Skeletal muscle tissue (tissue), 4 donors: ENCODE measurements around the gene PTCSC3. TPM values are rescaled to one million over a fixed set of nuclear protein-coding genes. Genes with fewer than 3 reads are reported as not detected.

Source experiments
- H3K27ac ChIP-seq: one replicate; pipeline ENCODE4 v1.7.0; 2013; ENCODE audit warnings: mild to moderate bottlenecking, low read depth, low read length, inconsistent platforms
- H3K27me3 ChIP-seq, 3 donors: one replicate each; pipeline ENCODE4 v1.7.0; 2013; ENCODE audit warnings: low read length in 3 of 3; ENCODE audit not compliant: control insufficient read depth in 3 of 3, insufficient read depth in 3 of 3
- H3K36me3 ChIP-seq, 3 donors: one replicate each; pipeline ENCODE4 v1.7.0; 2013; ENCODE audit warnings: low read length in 3 of 3; ENCODE audit not compliant: control insufficient read depth in 3 of 3, insufficient read depth in 3 of 3
- H3K4me1 ChIP-seq, 3 donors: one replicate each; pipeline ENCODE4 v1.7.0; 2013; ENCODE audit warnings: low read length in 3 of 3, mild to moderate bottlenecking in 3 of 3; ENCODE audit not compliant: control insufficient read depth in 3 of 3, insufficient read depth in 3 of 3
- H3K4me3 ChIP-seq, 3 donors: one replicate each; pipeline ENCODE4 v1.7.0; 2013; ENCODE audit warnings: low read length in 3 of 3
- H3K9ac ChIP-seq, 3 donors: one replicate each; pipeline ENCODE4 v1.7.0; 2013; ENCODE audit warnings: low read length in 3 of 3, mild to moderate bottlenecking in 3 of 3, moderate library complexity in 2 of 3, low read depth in 1 of 3
- H3K9me3 ChIP-seq, 3 donors: one replicate each; pipeline ENCODE4 v1.7.0; 2013; ENCODE audit warnings: low read length in 3 of 3; ENCODE audit not compliant: control insufficient read depth in 3 of 3
- total RNA-seq: library from RNA; depleted of rRNA; stranded (reverse); fragments of >200 nt; gene quantifications from one replicate; pipeline ENCODE4 v1.2.3, GENCODE V29; 2014
- donor health status: Osteomylitis.

PTCSC3 gene
- total RNA-seq, 1 donor from 2014 or later = not detected

DNA sequence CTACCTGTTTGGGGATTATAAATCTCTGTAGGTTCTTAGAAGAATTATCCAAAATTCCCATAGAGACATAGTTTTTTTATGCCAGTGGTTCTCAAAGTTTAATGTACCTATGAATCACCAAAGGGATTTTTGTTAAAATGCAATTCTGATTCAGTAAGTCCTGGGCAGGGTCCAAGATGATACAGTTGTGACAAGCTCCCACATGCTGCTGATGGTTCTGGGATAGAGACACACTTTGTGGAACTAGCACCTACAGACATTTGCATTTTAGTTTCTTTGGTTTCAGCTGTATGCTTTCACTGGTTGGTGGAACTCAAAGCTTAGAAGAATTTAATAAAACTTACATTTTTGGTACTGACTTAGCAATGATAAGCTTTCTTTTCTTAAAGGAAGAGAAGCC, 80.4 kb downstream of the PTCSC3 start:
- no peak overlapping the region for H3K4me3 ChIP-seq
- no peaks in the 10 kb centered on the region for H3K36me3 ChIP-seq
- no peak overlapping the region for H3K9ac ChIP-seq
- H3K27ac ChIP-seq = no peak overlapping the region
- no peaks in the 10 kb centered on the region for H3K9me3 ChIP-seq
- H3K4me1 ChIP-seq = peaks cover 0 to under 1% (median 0%) of the 10 kb centered on the region in 3 donors
- H3K27me3 ChIP-seq = no peaks in the 10 kb centered on the region

DNA sequence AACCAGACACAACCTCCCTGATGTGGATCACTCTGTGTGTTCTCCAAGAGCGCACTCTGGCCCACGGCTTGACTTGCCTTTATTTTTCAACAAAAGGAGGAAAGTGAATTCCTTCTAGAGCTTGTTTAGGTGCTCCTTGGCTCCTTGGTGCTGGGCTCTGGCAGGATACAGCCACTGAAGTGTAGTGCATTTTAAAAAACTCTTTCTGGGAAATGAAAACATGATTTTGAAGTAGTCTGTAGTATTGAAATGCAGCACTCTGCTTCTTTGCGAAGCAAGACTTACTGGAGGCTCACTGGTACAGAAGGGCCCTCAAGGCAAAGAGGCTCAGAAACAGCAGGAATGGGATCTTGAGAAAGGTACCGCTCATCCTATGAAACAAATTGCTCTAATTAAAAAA, 81.6 kb downstream of the PTCSC3 start:
- Histone ChIP-seq H3K36me3 (no peaks in the 10 kb centered on the region), H3K4me3 (no peak overlapping the region), H3K27ac (no peak overlapping the region), H3K4me1 (peaks cover 0 to 2% (median 0%) of the 10 kb centered on the region in 3 donors), H3K27me3 (no peaks in the 10 kb centered on the region), H3K9me3 (no peaks in the 10 kb centered on the region), H3K9ac (no peak overlapping the region)

DNA sequence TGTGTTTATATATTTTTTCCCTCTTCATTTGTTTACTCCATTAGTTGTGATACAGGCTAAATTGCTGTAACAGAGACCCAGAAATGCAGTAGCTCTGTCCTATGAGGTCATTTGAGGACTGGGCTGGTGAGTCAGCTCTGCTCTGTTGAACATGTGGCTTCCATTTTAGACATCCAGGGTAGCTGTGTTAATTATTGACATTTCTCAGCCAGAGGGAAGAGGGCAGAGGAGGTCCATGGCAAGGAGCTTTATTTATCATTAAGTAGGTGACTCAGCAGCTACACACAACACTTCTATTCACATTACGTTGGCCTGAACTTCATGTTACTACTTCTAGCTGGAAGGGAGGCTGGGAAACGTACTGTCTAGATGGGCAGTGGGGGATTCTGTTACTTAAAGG, 85.4 kb downstream of the PTCSC3 start:
- Histone ChIP-seq H3K4me1 (peaks cover 0 to 2% (median 0%) of the 10 kb centered on the region in 3 donors), H3K27ac (no peak overlapping the region), H3K36me3 (no peaks in the 10 kb centered on the region), H3K4me3 (no peak overlapping the region), H3K9me3 (no peaks in the 10 kb centered on the region), H3K27me3 (no peaks in the 10 kb centered on the region), H3K9ac (no peak overlapping the region)

DNA sequence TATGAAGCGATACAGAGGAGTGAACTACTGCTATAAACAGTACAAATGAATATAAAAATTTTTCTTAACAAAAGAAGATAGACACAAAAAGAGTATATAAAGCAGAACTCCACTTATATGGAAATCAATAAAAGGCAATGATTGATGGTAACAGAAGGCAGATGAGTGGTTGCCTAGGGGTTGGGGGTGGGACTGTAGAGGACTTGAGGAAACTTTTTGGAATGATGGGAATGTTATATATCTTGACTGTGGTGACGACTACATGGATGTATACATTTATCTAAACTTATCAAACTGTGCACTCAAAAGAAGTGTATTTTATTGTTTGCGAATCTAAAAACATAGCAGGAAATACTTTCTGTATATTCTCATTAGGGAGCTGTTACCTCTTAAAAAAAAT, 89.1 kb downstream of the PTCSC3 start:
- no peak overlapping the region for H3K27ac ChIP-seq
- H3K4me3 ChIP-seq = no peak overlapping the region
- peaks cover 0 to 2% (median 0%) of the 10 kb centered on the region in 3 donors for H3K9me3 ChIP-seq
- H3K27me3 ChIP-seq = no peaks in the 10 kb centered on the region
- no peak overlapping the region for H3K9ac ChIP-seq
- H3K36me3 ChIP-seq = no peaks in the 10 kb centered on the region
- H3K4me1 ChIP-seq = peaks cover 0 to 2% (median 0%) of the 10 kb centered on the region in 3 donors

DNA sequence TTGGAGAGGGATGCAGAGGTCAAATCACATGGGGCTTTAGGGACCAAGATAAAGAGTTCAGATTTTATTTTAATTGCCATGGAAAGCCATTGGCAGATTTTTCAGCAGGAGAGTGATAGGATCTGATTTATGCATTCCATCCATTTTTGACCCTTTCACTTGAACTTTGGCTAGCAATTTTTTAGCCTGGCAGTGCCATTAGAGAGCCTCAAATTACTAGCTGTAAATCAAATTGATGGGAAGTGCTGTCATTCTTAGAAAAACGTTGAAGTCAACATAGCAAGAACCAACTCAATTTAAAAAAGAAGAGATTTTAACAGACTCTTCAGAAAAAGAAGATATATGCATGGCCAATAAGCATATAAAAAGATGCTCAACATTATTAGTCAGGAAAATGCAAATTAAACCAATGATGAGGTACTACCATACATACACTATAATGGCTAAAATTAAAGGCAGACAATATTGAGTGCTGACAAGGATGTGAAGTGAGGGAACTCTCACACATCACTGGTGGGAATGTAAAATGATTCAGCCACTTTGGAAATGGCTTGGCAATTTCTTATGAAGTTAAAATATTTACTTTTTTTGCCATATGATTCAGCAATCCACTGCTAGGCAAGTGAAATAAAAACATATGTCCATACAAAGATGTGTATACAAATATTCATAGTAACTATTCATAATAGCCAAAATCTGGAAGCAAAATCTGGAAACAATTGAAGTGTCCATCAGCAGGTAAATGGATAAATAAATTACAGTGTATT, 89.7 kb downstream of the PTCSC3 start:
- Histone ChIP-seq H3K9ac (no peak overlapping the region), H3K4me3 (no peak overlapping the region), H3K36me3 (no peaks in the 10 kb centered on the region), H3K27ac (no peak overlapping the region), H3K4me1 (peaks cover 0 to 2% (median 0%) of the 10 kb centered on the region in 3 donors), H3K27me3 (no peaks in the 10 kb centered on the region), H3K9me3 (peaks cover 0 to 2% (median 0%) of the 10 kb centered on the region in 3 donors)

DNA sequence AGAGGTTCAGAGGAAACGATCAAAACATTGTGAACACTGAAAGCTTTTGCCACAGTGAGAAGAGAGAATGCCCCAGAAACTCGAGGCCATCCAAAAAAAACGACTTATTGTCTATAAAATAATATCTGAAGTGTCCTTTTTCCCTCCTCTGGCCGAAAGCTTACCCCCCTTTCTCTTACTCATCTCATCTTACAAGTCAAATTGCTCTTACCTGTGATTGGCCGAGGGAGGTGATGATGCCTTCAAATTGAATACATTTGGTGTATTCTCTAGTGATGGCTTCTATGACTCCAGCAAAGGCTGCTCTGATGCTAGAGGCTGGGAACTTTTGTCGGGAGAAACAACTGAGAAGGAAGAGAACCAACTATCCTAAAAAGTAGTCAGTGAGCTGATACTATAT, 90.7 kb downstream of the PTCSC3 start:
- H3K9me3 ChIP-seq = peaks cover 0 to 2% (median 0%) of the 10 kb centered on the region in 3 donors
- H3K27ac ChIP-seq = no peak overlapping the region
- H3K27me3 ChIP-seq = no peaks in the 10 kb centered on the region
- H3K4me1 ChIP-seq = no peaks in the 10 kb centered on the region
- no peak overlapping the region for H3K4me3 ChIP-seq
- no peaks in the 10 kb centered on the region for H3K36me3 ChIP-seq
- no peak overlapping the region for H3K9ac ChIP-seq

Other genes starting within 250 kb of the PTCSC3 start
- gene MBIP, start 143.9 kb upstream of the PTCSC3 start, total RNA-seq = 7.8 TPM